ENCODE data around the gene FUZ.

GRCh38 chr19:49788857-49789256 lies 24.2 kb downstream of the FUZ start:
- TF ChIP-seq CTCF (IDR thresholded peaks at IDR 0.05) (no peak), POLR2A (IDR thresholded peaks at IDR 0.05) (no peak)
